WTC11 (cell line): Measurements from ENCODE around the gene TIMM21.

Source experiments
- ATF1 ChIP-seq: sonication (generic); formaldehyde crosslinking; IDR thresholded peaks from 2 replicates; pipeline ENCODE4 v1.8.1; 2023; ENCODE audit warnings: mild to moderate bottlenecking, moderate library complexity, missing genetic modification reagents
- CDX4 ChIP-seq: fragments of 250-450 bp; sonication (Bioruptor Pico); IDR thresholded peaks from 2 replicates; pipeline ENCODE4 v1.9.0; 2021; ENCODE audit warnings: moderate library complexity, mild to moderate bottlenecking, inconsistent platforms, borderline replicate concordance
- CTCF ChIP-seq: fragments of 200-600 bp; IDR thresholded peaks from 2 replicates; pipeline ENCODE4 v1.8.0; 2022; ENCODE audit warnings: antibody characterized with exemption
- ELF4 ChIP-seq: sonication (generic); formaldehyde crosslinking; IDR thresholded peaks from 2 replicates; pipeline ENCODE4 v1.8.1; 2022; ENCODE audit warnings: low read depth, mild to moderate bottlenecking, moderate library complexity, missing genetic modification reagents
- ETV6 ChIP-seq: sonication (generic); formaldehyde crosslinking; IDR thresholded peaks from 2 replicates; pipeline ENCODE4 v1.8.1; 2022; ENCODE audit warnings: mild to moderate bottlenecking, missing genetic modification reagents
- GABPB1 ChIP-seq: sonication (generic); formaldehyde crosslinking; IDR thresholded peaks from 2 replicates; pipeline ENCODE4 v1.8.1; 2023; ENCODE audit warnings: mild to moderate bottlenecking, missing genetic modification reagents
- MAX ChIP-seq: sonication (generic); formaldehyde crosslinking; IDR thresholded peaks from 2 replicates; pipeline ENCODE4 v1.8.0; 2022; ENCODE audit warnings: mild to moderate bottlenecking, missing genetic modification reagents
- NFE2L1 ChIP-seq: sonication (generic); formaldehyde crosslinking; IDR thresholded peaks from 2 replicates; pipeline ENCODE4 v1.8.1; 2023; ENCODE audit warnings: missing genetic modification reagents
- RORB ChIP-seq: fragments of 250-450 bp; sonication (Bioruptor Pico); IDR thresholded peaks from 2 replicates; pipeline ENCODE4 v1.9.0; 2021; ENCODE audit warnings: mild to moderate bottlenecking
- USF2 ChIP-seq: sonication (generic); formaldehyde crosslinking; IDR thresholded peaks from 2 replicates; pipeline ENCODE4 v1.8.1; 2023; ENCODE audit warnings: mild to moderate bottlenecking, missing genetic modification reagents, moderate library complexity
- ZNF232 ChIP-seq: sonication (generic); formaldehyde crosslinking; IDR thresholded peaks from 2 replicates; pipeline ENCODE4 v1.8.0; 2022; ENCODE audit warnings: mild to moderate bottlenecking, missing genetic modification reagents
- TF ChIP-seq, protein P1 (sequence below): sonication (generic); formaldehyde crosslinking; IDR thresholded peaks from 2 replicates; pipeline ENCODE4 v1.8.1; 2023; ENCODE audit warnings: mild to moderate bottlenecking, missing genetic modification reagents, borderline replicate concordance
- TF ChIP-seq, protein P2 (sequence below): sonication (generic); formaldehyde crosslinking; IDR thresholded peaks from 2 replicates; pipeline ENCODE4 v1.8.0; 2023; ENCODE audit warnings: missing genetic modification reagents, mild to moderate bottlenecking, borderline replicate concordance

DNA sequence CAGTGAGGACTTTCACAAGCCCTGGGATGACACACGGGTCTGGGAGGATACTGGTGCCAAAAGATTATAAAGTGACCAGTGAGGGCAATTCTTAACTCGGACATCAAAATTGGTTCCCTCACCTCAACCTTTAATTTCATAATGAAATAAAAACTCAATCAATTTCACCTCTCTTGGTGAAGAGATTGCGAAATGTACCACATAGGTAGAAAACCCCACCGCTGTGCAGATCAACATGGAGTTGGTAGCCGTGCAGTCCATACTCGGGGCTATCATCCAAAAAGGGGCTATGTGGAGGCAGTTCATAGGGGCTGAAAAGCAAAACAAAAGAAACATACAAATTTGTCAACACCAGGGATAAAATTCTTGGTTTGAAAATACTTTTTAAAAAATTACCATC, 25.1 kb upstream of the TIMM21 start:
- TF ChIP-seq CTCF, result no peak
- no peak for TF ChIP-seq ATF1
- TF ChIP-seq USF2 (CRISPR knock-in tag), result no peak
- no peak for TF ChIP-seq ELF4 (CRISPR knock-in tag)
- TF ChIP-seq, protein P1, sequence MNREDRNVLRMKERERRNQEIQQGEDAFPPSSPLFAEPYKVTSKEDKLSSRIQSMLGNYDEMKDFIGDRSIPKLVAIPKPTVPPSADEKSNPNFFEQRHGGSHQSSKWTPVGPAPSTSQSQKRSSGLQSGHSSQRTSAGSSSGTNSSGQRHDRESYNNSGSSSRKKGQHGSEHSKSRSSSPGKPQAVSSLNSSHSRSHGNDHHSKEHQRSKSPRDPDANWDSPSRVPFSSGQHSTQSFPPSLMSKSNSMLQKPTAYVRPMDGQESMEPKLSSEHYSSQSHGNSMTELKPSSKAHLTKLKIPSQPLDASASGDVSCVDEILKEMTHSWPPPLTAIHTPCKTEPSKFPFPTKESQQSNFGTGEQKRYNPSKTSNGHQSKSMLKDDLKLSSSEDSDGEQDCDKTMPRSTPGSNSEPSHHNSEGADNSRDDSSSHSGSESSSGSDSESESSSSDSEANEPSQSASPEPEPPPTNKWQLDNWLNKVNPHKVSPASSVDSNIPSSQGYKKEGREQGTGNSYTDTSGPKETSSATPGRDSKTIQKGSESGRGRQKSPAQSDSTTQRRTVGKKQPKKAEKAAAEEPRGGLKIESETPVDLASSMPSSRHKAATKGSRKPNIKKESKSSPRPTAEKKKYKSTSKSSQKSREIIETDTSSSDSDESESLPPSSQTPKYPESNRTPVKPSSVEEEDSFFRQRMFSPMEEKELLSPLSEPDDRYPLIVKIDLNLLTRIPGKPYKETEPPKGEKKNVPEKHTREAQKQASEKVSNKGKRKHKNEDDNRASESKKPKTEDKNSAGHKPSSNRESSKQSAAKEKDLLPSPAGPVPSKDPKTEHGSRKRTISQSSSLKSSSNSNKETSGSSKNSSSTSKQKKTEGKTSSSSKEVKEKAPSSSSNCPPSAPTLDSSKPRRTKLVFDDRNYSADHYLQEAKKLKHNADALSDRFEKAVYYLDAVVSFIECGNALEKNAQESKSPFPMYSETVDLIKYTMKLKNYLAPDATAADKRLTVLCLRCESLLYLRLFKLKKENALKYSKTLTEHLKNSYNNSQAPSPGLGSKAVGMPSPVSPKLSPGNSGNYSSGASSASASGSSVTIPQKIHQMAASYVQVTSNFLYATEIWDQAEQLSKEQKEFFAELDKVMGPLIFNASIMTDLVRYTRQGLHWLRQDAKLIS (CRISPR knock-in tag), result no peak
- TF ChIP-seq MAX (CRISPR knock-in tag), result no peak
- TF ChIP-seq ZNF232 (CRISPR knock-in tag), result no peak
- TF ChIP-seq CDX4, result no peak
- no peak for TF ChIP-seq ETV6 (CRISPR knock-in tag)
- TF ChIP-seq NFE2L1 (CRISPR knock-in tag), result no peak
- TF ChIP-seq, protein P2, sequence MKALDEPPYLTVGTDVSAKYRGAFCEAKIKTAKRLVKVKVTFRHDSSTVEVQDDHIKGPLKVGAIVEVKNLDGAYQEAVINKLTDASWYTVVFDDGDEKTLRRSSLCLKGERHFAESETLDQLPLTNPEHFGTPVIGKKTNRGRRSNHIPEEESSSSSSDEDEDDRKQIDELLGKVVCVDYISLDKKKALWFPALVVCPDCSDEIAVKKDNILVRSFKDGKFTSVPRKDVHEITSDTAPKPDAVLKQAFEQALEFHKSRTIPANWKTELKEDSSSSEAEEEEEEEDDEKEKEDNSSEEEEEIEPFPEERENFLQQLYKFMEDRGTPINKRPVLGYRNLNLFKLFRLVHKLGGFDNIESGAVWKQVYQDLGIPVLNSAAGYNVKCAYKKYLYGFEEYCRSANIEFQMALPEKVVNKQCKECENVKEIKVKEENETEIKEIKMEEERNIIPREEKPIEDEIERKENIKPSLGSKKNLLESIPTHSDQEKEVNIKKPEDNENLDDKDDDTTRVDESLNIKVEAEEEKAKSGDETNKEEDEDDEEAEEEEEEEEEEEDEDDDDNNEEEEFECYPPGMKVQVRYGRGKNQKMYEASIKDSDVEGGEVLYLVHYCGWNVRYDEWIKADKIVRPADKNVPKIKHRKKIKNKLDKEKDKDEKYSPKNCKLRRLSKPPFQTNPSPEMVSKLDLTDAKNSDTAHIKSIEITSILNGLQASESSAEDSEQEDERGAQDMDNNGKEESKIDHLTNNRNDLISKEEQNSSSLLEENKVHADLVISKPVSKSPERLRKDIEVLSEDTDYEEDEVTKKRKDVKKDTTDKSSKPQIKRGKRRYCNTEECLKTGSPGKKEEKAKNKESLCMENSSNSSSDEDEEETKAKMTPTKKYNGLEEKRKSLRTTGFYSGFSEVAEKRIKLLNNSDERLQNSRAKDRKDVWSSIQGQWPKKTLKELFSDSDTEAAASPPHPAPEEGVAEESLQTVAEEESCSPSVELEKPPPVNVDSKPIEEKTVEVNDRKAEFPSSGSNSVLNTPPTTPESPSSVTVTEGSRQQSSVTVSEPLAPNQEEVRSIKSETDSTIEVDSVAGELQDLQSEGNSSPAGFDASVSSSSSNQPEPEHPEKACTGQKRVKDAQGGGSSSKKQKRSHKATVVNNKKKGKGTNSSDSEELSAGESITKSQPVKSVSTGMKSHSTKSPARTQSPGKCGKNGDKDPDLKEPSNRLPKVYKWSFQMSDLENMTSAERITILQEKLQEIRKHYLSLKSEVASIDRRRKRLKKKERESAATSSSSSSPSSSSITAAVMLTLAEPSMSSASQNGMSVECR (CRISPR knock-in tag), result no peak
- no peak for TF ChIP-seq RORB (CRISPR knock-in tag)
- no peak for TF ChIP-seq GABPB1 (CRISPR knock-in tag)
